Measurements from ENCODE around the gene TM4SF20. TPM values are rescaled to one million over a fixed set of nuclear protein-coding genes. Genes with fewer than 3 reads are reported as not detected.

Gene TM4SF20
- total RNA-seq, 2 experiments from 2014 or later = not detected

DNA sequence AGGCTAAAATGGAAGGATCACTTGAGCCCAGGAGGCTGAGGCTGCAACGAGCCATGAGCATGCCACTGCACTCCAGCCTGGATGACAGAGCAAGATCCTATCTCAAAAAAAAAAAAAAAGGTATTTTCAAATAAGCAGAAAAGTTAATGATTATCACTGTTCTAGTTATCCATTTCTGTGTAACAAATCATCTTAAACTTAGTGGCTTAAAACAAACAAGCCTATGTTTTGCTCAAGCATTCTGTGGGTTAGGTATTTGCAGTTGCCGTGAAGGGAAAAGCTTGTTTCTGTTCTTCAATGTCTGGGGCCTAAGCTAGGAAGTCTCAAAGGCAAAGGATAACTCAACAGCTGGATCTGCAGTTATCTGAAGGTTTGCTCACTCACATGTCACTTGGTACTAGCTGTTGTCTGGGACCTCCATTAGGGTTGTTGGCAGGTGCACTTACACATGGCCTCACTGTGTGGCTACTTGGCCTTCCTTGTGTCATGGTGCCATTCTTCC, 40.0 kb downstream of the TM4SF20 start:
- Histone ChIP-seq H4K20me1 (ENCODE audit: insufficient read depth, low read length) (no peaks in the 10 kb centered on the region), H3K9me3 (ENCODE audit: low read length) (no peaks in the 10 kb centered on the region), H3K4me2 (ENCODE audit: low read length) (no peak overlapping the region), H3K79me2 (ENCODE audit: insufficient read depth, low read depth, low read length) (no peaks in the 10 kb centered on the region), H3K4me1 (ENCODE audit: insufficient read depth, low read length, poor library complexity, severe bottlenecking) (no peaks in the 10 kb centered on the region), H3K27ac (ENCODE audit: low read depth, low read length, poor library complexity, severe bottlenecking) (no peak overlapping the region), H3K4me3 (ENCODE audit: low read depth, low read length, poor library complexity, severe bottlenecking) (no peak overlapping the region), H3K9me2 (ENCODE audit: insufficient read depth, low read length) (no peaks in the 10 kb centered on the region), H3K36me3 (ENCODE audit: insufficient read depth, low read length) (peaks cover 58% of the 10 kb centered on the region), H2AFZ (ENCODE audit: low read length) (no peak overlapping the region)
- ChIA-PET POLR2A (interaction anchor here (1.0 to 2.7 kb wide), 4 partner anchors 9 to 18 kb away, joined by 3 to 12 read pairs (median 4); no protein-coding TSS in a partner anchor), CTCF (ENCODE audit: unreplicated experiment) (no interaction called here)
- BruUV-seq (replicated peaks) = no TSS peak
- TF ChIP-seq, protein P1, sequence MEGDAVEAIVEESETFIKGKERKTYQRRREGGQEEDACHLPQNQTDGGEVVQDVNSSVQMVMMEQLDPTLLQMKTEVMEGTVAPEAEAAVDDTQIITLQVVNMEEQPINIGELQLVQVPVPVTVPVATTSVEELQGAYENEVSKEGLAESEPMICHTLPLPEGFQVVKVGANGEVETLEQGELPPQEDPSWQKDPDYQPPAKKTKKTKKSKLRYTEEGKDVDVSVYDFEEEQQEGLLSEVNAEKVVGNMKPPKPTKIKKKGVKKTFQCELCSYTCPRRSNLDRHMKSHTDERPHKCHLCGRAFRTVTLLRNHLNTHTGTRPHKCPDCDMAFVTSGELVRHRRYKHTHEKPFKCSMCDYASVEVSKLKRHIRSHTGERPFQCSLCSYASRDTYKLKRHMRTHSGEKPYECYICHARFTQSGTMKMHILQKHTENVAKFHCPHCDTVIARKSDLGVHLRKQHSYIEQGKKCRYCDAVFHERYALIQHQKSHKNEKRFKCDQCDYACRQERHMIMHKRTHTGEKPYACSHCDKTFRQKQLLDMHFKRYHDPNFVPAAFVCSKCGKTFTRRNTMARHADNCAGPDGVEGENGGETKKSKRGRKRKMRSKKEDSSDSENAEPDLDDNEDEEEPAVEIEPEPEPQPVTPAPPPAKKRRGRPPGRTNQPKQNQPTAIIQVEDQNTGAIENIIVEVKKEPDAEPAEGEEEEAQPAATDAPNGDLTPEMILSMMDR (conservative IDR thresholded peaks at IDR 0.05; ENCODE audit: low read length) = no peak
- TF ChIP-seq EZH2phosphoT487 (IDR thresholded peaks at IDR 0.05; ENCODE audit: borderline replicate concordance, low read depth, low read length) = no peak
- DNase-seq (ENCODE audit: low spot score) = no peak
- intact Hi-C loops (cut with micrococcal nuclease; ENCODE audit: unreplicated experiment) = no loop called here

DNA sequence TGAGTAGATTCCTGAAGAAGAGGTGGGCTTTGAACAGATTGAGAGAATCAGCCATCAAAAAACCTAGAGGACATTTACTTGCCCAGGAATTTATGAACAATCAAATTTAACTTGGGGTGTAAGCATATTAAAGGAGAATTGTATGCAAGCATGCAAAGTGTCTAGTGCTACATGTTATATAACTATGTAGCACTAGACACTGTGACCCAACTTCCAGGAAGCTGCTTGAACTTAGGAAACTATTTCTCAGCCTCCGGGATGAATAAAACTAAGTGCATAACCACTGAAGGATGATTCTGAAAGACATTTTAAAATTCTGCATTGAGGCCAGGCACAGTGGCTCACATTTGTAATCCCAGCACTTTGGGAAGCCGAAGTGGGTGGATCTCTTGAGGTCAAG, 41.7 kb downstream of the TM4SF20 start:
- intact Hi-C loops (cut with micrococcal nuclease; ENCODE audit: unreplicated experiment) = no loop called here
- BruUV-seq (replicated peaks) = no TSS peak

GRCh38 chr2:227335713-227336112, 43.4 kb downstream of the TM4SF20 start:
- H3K27ac ChIP-seq (ENCODE audit: low read depth, low read length, poor library complexity, severe bottlenecking) = no peak overlapping the region
- no TSS peak for BruUV-seq (replicated peaks)
- H3K4me1 ChIP-seq (ENCODE audit: insufficient read depth, low read length, poor library complexity, severe bottlenecking) = no peaks in the 10 kb centered on the region
- H3K36me3 ChIP-seq (ENCODE audit: insufficient read depth, low read length) = peaks cover 70% of the 10 kb centered on the region
- no peak for DNase-seq (ENCODE audit: low spot score)
- no peaks in the 10 kb centered on the region for H3K9me3 ChIP-seq (ENCODE audit: low read length)
- no peak overlapping the region for H2AFZ ChIP-seq (ENCODE audit: low read length)
- H3K4me3 ChIP-seq (ENCODE audit: low read depth, low read length, poor library complexity, severe bottlenecking) = no peak overlapping the region
- CTCF ChIA-PET (ENCODE audit: unreplicated experiment) = no interaction called here
- no peak overlapping the region for H3K4me2 ChIP-seq (ENCODE audit: low read length)
- H4K20me1 ChIP-seq (ENCODE audit: insufficient read depth, low read length) = no peaks in the 10 kb centered on the region
- no peaks in the 10 kb centered on the region for H3K79me2 ChIP-seq (ENCODE audit: insufficient read depth, low read depth, low read length)
- intact Hi-C loops (cut with micrococcal nuclease; ENCODE audit: unreplicated experiment) = no loop called here
- no peaks in the 10 kb centered on the region for H3K9me2 ChIP-seq (ENCODE audit: insufficient read depth, low read length)
- TF ChIP-seq EZH2phosphoT487 (IDR thresholded peaks at IDR 0.05; ENCODE audit: borderline replicate concordance, low read depth, low read length) = no peak
- TF ChIP-seq, protein P1 (conservative IDR thresholded peaks at IDR 0.05; ENCODE audit: low read length) = no peak
- POLR2A ChIA-PET = interaction anchor here (0.5 to 1.5 kb wide), 4 partner anchors 16 to 435 kb away, joined by 3 to 4 read pairs (median 3); no protein-coding TSS in a partner anchor

More for the DNA sequence above, 41.7 kb downstream of the TM4SF20 start:
- Histone ChIP-seq H3K4me3 (ENCODE audit: low read depth, low read length, poor library complexity, severe bottlenecking) (no peak overlapping the region), H3K9me3 (ENCODE audit: low read length) (no peaks in the 10 kb centered on the region), H3K4me1 (ENCODE audit: insufficient read depth, low read length, poor library complexity, severe bottlenecking) (no peaks in the 10 kb centered on the region), H3K4me2 (ENCODE audit: low read length) (no peak overlapping the region), H2AFZ (ENCODE audit: low read length) (no peak overlapping the region), H3K36me3 (ENCODE audit: insufficient read depth, low read length) (peaks cover 69% of the 10 kb centered on the region), H3K9me2 (ENCODE audit: insufficient read depth, low read length) (no peaks in the 10 kb centered on the region), H3K79me2 (ENCODE audit: insufficient read depth, low read depth, low read length) (no peaks in the 10 kb centered on the region), H4K20me1 (ENCODE audit: insufficient read depth, low read length) (no peaks in the 10 kb centered on the region), H3K27ac (ENCODE audit: low read depth, low read length, poor library complexity, severe bottlenecking) (no peak overlapping the region)
- TF ChIP-seq EZH2phosphoT487 (IDR thresholded peaks at IDR 0.05; ENCODE audit: borderline replicate concordance, low read depth, low read length) = no peak
- TF ChIP-seq, protein P1 (conservative IDR thresholded peaks at IDR 0.05; ENCODE audit: low read length) = no peak
- CTCF ChIA-PET (ENCODE audit: unreplicated experiment) = no interaction called here
- POLR2A ChIA-PET = interaction anchor here (0.6 to 1.5 kb wide), 2 partner anchors 14 to 169 kb away, joined by 4 read pairs; no protein-coding TSS in a partner anchor
- no peak for DNase-seq (ENCODE audit: low spot score)

Measured in OCI-LY7 (cell line).